Keratinocyte (primary cell): ENCODE results near the gene ARHGAP12.

Source experiments
- CTCF ChIP-seq, 3 experiments: IDR thresholded peaks in 1 of 3; conservative IDR thresholded peaks in 1 of 3; optimal IDR thresholded peaks in 1 of 3; 2 replicates in 2 of 3; 3 replicates in 1 of 3; pipeline versions ENCODE3 to v1.5.1; 2011; ENCODE audit warnings: low read length in 3 of 3, mild to moderate bottlenecking in 3 of 3, moderate library complexity in 2 of 3, control low read depth in 1 of 3, inconsistent platforms in 1 of 3; ENCODE audit not compliant: insufficient read depth in 2 of 3; ENCODE audit errors: extremely low read depth in 1 of 3
- EZH2 ChIP-seq: IDR thresholded peaks from one replicate; pipeline ENCODE4 v1.6.1; 2012; ENCODE audit warnings: inconsistent platforms, mild to moderate bottlenecking, low read length, moderate library complexity

- no peak for TF ChIP-seq CTCF (optimal IDR thresholded peaks at IDR 0.05 in 1 of 3, IDR thresholded peaks at IDR 0.05 in 1 of 3, conservative IDR thresholded peaks at IDR 0.05 in 1 of 3; ENCODE audit: extremely low read depth in 1 of 3, insufficient read depth in 2 of 3, low read length in 3 of 3)
- no peak for TF ChIP-seq EZH2
These were observed 15.4 kb upstream of the ARHGAP12 start for GRCh38 chr10:31944071-31944433.
